HCT116 (cell line): Measurements from ENCODE around the gene CCSER1.

Experiments used
- CTCF ChIP-seq, 3 experiments: fragments of 200-600 bp in 1 of 3; sonication (generic) in 1 of 3; IDR thresholded peaks in 2 of 3; conservative IDR thresholded peaks in 1 of 3; 2 replicates each; pipeline ENCODE4 v1.5.1; 2012 to 2017; ENCODE audit warnings: low read depth in 2 of 3, low read length in 2 of 3, antibody characterized with exemption in 1 of 3, borderline replicate concordance in 1 of 3, control low read depth in 1 of 3, mild to moderate bottlenecking in 1 of 3, mixed read lengths in 1 of 3, mixed run types in 1 of 3, moderate library complexity in 1 of 3; ENCODE audit not compliant: insufficient read depth in 1 of 3
- EZH2 ChIP-seq: fragments of 200-600 bp; sonication (generic); IDR thresholded peaks from 2 replicates; pipeline ENCODE4 v1.6.1; 2017; ENCODE audit warnings: antibody characterized with exemption, mixed run types
- EZH2phosphoT487 ChIP-seq: fragments of 200-600 bp; IDR thresholded peaks from 2 replicates; pipeline ENCODE4 v1.6.1; 2018; ENCODE audit warnings: antibody characterized with exemption, borderline replicate concordance
- JUND ChIP-seq: IDR thresholded peaks from 2 replicates; pipeline ENCODE4 v1.6.1; 2012
- POLR2A ChIP-seq: IDR thresholded peaks from 2 replicates; pipeline ENCODE4 v1.7.0; 2011; ENCODE audit warnings: borderline replicate concordance; ENCODE audit not compliant: insufficient read depth, insufficient read length; ENCODE audit errors: extremely low read depth
- POLR2AphosphoS5 ChIP-seq: IDR thresholded peaks from 2 replicates; pipeline ENCODE4 v1.6.1; 2011; ENCODE audit warnings: mild to moderate bottlenecking, low read depth, low read length, moderate library complexity
- SIN3A ChIP-seq: IDR thresholded peaks from 2 replicates; pipeline ENCODE4 v1.6.1; 2012; ENCODE audit warnings: low read depth
- TF ChIP-seq, protein P1 (sequence below): IDR thresholded peaks from 2 replicates; pipeline ENCODE4 v1.6.1; 2012

GRCh38 chr4:90977726-90978125 lies 850.5 kb downstream of the CCSER1 start:
- TF ChIP-seq JUND (no peak), POLR2A (no peak), CTCF (IDR thresholded peaks at IDR 0.05 in 2 of 3, conservative IDR thresholded peaks at IDR 0.05 in 1 of 3; ENCODE audit: borderline replicate concordance in 1 of 3, insufficient read depth in 1 of 3, low read depth in 2 of 3, low read length in 2 of 3) (no peak), POLR2AphosphoS5 (no peak), EZH2phosphoT487 (no peak), SIN3A (no peak), EZH2 (no peak)
- TF ChIP-seq, protein P1, sequence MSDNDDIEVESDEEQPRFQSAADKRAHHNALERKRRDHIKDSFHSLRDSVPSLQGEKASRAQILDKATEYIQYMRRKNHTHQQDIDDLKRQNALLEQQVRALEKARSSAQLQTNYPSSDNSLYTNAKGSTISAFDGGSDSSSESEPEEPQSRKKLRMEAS: no peak
